Endothelial cell of umbilical vein (primary cell): ENCODE results near the gene TSR3.

Experiments
- CTCF ChIP-seq, 2 donors: IDR thresholded peaks; 1 replicate in 1 of 2; 2 replicates in 1 of 2; pipeline ENCODE4 v1.5.1; 2011; ENCODE audit warnings: low read length in 2 of 2, mild to moderate bottlenecking in 2 of 2, moderate library complexity in 2 of 2, control low read depth in 1 of 2, inconsistent platforms in 1 of 2, low read depth in 1 of 2; ENCODE audit not compliant: insufficient read depth in 1 of 2; ENCODE audit errors: extremely low read depth in 1 of 2
- POLR2A ChIP-seq: IDR thresholded peaks from 2 replicates; pipeline ENCODE4 v1.6.1; 2012; ENCODE audit warnings: low read depth, mild to moderate bottlenecking, control low read depth, low read length

- no peak for TF ChIP-seq CTCF (IDR thresholded peaks at IDR 0.05; ENCODE audit: extremely low read depth in 1 of 2, insufficient read depth in 1 of 2, low read depth in 1 of 2, low read length in 2 of 2)
- TF ChIP-seq POLR2A: no peak
Observed at GRCh38 chr16:1343428-1344242, 8.0 kb downstream of the TSR3 start.
